PC-9 (cell line): ENCODE results near the gene LIN54. TPM values are rescaled to one million over a fixed set of nuclear protein-coding genes. Genes with fewer than 3 reads are reported as not detected.

ENCODE experiments used
- BruUV-seq: library from RNA; stranded (reverse); fragments of 400-500 nt; replicated peaks from 2 replicates; lab custom pipeline; 2021; lab: Mats Ljungman, UMichigan
- CTCF ChIA-PET: fragments of 300-600 bp; sonication (Branson Sonifier 250); formaldehyde crosslinking; loops from one replicate; lab custom pipeline; 2022; ENCODE audit warnings: antibody characterized with exemption; lab: Charles Lee
- POLR2A ChIA-PET: fragments of 300-600 bp; sonication (Branson Sonifier 250); formaldehyde crosslinking; loops from one replicate; lab custom pipeline; 2022; ENCODE audit warnings: antibody characterized with exemption; ENCODE audit not compliant: unreplicated experiment; lab: Charles Lee
- DNase-seq, 2 experiments: peaks; one replicate each; pipeline versions ENCODE4 v3.0.0 to v3.0.0-alpha.2; 2015 to 2022; ENCODE audit warnings: mixed read lengths in 1 of 2
- H2AFZ ChIP-seq: fragments of 200-600 bp; sonication (generic); 2 replicates; pipeline ENCODE4 v1.8.1; 2017; ENCODE audit warnings: antibody characterized with exemption
- H3F3A ChIP-seq: fragments of 200-600 bp; sonication (generic); 2 replicates; pipeline ENCODE4 v1.8.1; 2017; ENCODE audit warnings: antibody characterized with exemption, mild to moderate bottlenecking, low read depth; ENCODE audit not compliant: insufficient read depth
- H3K27ac ChIP-seq: fragments of 200-600 bp; sonication (generic); 2 replicates; pipeline ENCODE4 v1.6.1; 2016; ENCODE audit warnings: mixed run types
- H3K27me3 ChIP-seq: fragments of 200-600 bp; sonication (generic); 2 replicates; pipeline ENCODE4 v1.6.1; 2016; ENCODE audit warnings: low read depth, mixed run types; ENCODE audit not compliant: insufficient read depth
- H3K36me3 ChIP-seq: fragments of 200-600 bp; sonication (generic); 2 replicates; pipeline ENCODE4 v1.6.1; 2016; ENCODE audit warnings: low read depth, mixed run types
- H3K4me1 ChIP-seq: fragments of 200-600 bp; sonication (generic); replicated peaks from 2 replicates; pipeline ENCODE4 v1.6.1; 2016; ENCODE audit warnings: mixed run types; ENCODE audit not compliant: insufficient read depth
- H3K4me2 ChIP-seq: fragments of 200-600 bp; sonication (generic); 2 replicates; pipeline ENCODE4 v1.6.1; 2017; ENCODE audit warnings: mixed run types
- H3K4me3 ChIP-seq: fragments of 200-600 bp; sonication (generic); 2 replicates; pipeline ENCODE4 v1.6.1; 2016; ENCODE audit warnings: mixed run types
- H3K79me2 ChIP-seq: fragments of 200-600 bp; sonication (generic); 2 replicates; pipeline ENCODE4 v1.6.1; 2017; ENCODE audit warnings: low read depth, mixed run types
- H3K9me2 ChIP-seq: fragments of 200-600 bp; sonication (generic); 2 replicates; pipeline ENCODE4 v1.8.1; 2017; ENCODE audit warnings: mild to moderate bottlenecking; ENCODE audit not compliant: insufficient read depth
- H3K9me3 ChIP-seq: fragments of 200-600 bp; sonication (generic); 2 replicates; pipeline ENCODE4 v1.8.1; 2016; ENCODE audit warnings: low read depth; ENCODE audit not compliant: insufficient read depth
- H4K20me1 ChIP-seq: fragments of 200-600 bp; sonication (generic); 2 replicates; pipeline ENCODE4 v1.8.1; 2017; ENCODE audit not compliant: insufficient read depth
- CTCF ChIP-seq: fragments of 200-600 bp; sonication (generic); conservative IDR thresholded peaks from 2 replicates; pipeline ENCODE4 v1.6.1; 2017; ENCODE audit warnings: mixed run types, antibody characterized with exemption, mild to moderate bottlenecking, moderate library complexity
- EZH2 ChIP-seq: fragments of 200-600 bp; sonication (generic); IDR thresholded peaks from 2 replicates; pipeline ENCODE4 v1.8.0; 2017; ENCODE audit warnings: antibody characterized with exemption, low read depth
- intact Hi-C: fragments of 100-400 bp; cut with micrococcal nuclease; formaldehyde crosslinking; loops from one replicate; pipeline ENCODE4 v1.10.0; 2022; ENCODE audit not compliant: unreplicated experiment
- total RNA-seq: library from RNA; stranded (reverse); gene quantifications from 2 replicates; pipeline ENCODE4 v1.2.3, GENCODE V29; 2021

LIN54 gene
- total RNA-seq, 1 experiment from 2014 or later, result 13.1 TPM

DNA sequence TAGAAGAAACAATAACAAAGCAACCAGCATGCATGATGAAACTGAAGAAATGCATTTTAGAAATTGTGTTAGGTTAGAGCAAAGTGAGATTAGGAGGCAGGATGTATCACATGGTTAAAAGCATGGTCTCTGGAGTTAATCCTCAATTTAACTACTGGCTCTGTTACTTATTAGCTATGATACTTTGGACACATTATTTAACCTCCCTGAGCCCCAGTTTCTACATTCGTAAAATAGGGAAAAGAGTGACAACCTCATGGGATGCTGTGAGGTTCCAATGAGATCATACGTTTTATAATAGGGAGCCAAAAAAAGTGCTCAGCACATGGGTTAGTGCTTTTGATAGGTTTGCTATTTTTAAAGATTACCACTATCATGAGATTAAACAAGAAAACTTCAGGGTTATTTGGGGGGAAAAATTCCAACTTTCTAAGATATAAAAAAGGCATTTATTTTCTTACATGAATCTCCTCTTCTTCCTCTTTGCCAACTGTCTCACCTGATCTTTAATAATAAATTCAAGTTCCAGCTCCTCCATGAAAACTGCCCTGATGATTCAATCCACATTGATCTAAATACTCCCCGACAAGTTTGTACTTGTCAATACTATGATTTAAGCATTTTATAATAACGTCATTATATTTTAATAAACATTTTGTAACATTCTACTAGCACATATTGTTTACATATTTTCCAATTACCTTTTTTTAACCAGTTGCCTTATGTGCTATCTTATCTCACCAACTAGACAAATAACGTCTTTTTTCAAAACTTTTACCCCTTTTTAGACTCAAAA, 124.3 kb downstream of the LIN54 start:
- peaks cover 5% of the 10 kb centered on the region; the same call in 1 of the 2 replicates for H3K36me3 ChIP-seq
- no peak overlapping the region for H3K27ac ChIP-seq
- H3K4me3 ChIP-seq, result no peak overlapping the region
- H4K20me1 ChIP-seq, result peaks cover 30% of the 10 kb centered on the region
- no peak overlapping the region for H2AFZ ChIP-seq
- DNase-seq, result no peak
- H3K9me3 ChIP-seq, result no peaks in the 10 kb centered on the region
- BruUV-seq, result no TSS peak
- no peaks in the 10 kb centered on the region for H3K9me2 ChIP-seq
- H3K4me1 ChIP-seq, result peaks cover 12% of the 10 kb centered on the region; the same call in 1 of the 2 replicates
- H3K79me2 ChIP-seq, result peaks cover 91% of the 10 kb centered on the region
- peak overlapping the region; percentile 0; the same call in 1 of the 2 replicates for H3K4me2 ChIP-seq
- CTCF ChIA-PET, result interaction anchor here (0.6 kb wide), 1 partner anchor 20 kb away, joined by 6 read pairs; no protein-coding TSS in a partner anchor
- H3K27me3 ChIP-seq, result no peaks in the 10 kb centered on the region
- POLR2A ChIA-PET, result no interaction called here
- TF ChIP-seq CTCF (no peak), EZH2 (no peak)
- intact Hi-C loops, result no loop called here
- H3F3A ChIP-seq, result peaks cover 9% of the 10 kb centered on the region; the same call in 1 of the 2 replicates

GRCh38 chr4:82885410-82885809, 125.2 kb downstream of the LIN54 start:
- Histone ChIP-seq H3K4me1 (peaks cover 12% of the 10 kb centered on the region; the same call in 1 of the 2 replicates), H3K9me2 (no peaks in the 10 kb centered on the region), H2AFZ (no peak overlapping the region), H3K27me3 (no peaks in the 10 kb centered on the region), H4K20me1 (peaks cover 34% of the 10 kb centered on the region), H3K4me2 (no peak overlapping the region; the same call in 1 of the 2 replicates), H3F3A (0 out of 2 replicates have a peak, but pooled peaks cover 2% of the 10 kb centered on the region), H3K4me3 (no peak overlapping the region), H3K36me3 (peaks cover 5% of the 10 kb centered on the region; the same call in 1 of the 2 replicates), H3K27ac (no peak overlapping the region), H3K9me3 (no peaks in the 10 kb centered on the region), H3K79me2 (peaks cover 92% of the 10 kb centered on the region)
- TF ChIP-seq CTCF (no peak), EZH2 (no peak)
- no peak for DNase-seq
- POLR2A ChIA-PET, result no interaction called here
- intact Hi-C loops, result no loop called here
- CTCF ChIA-PET, result no interaction called here
- no TSS peak for BruUV-seq

Other genes with a start within 250 kb of the LIN54 start
- 34.3 and 41.1 TPM in 2 replicates for gene SCD5, start 212.0 kb downstream of the LIN54 start, total RNA-seq
- 69.0 and 95.5 TPM in 2 replicates for gene SEC31A, start 119.7 kb downstream of the LIN54 start, total RNA-seq
- gene THAP9, start 110.1 kb downstream of the LIN54 start, total RNA-seq, result 3.4 and 3.5 TPM in 2 replicates
- gene COPS4, start 24.4 kb upstream of the LIN54 start, total RNA-seq, result 15.4 and 17.1 TPM in 2 replicates
- 39.0 and 52.7 TPM in 2 replicates for gene PLAC8, start 103.9 kb upstream of the LIN54 start, total RNA-seq